H1 (cell line): Measurements from ENCODE around the gene FAM120A.

Experiments
- CHD1 ChIP-seq: IDR thresholded peaks from 2 replicates; pipeline ENCODE4 v1.6.1; 2012; ENCODE audit warnings: low read depth, low read length, improper control_type of control experiment
- CTCF ChIP-seq, 3 experiments: IDR thresholded peaks; 1 replicate in 2 of 3; 2 replicates in 1 of 3; pipeline versions ENCODE4 v1.5.1 to v1.6.1; 2011; ENCODE audit warnings: low read length in 3 of 3, mild to moderate bottlenecking in 3 of 3, inconsistent platforms in 2 of 3, low read depth in 1 of 3, moderate library complexity in 1 of 3; ENCODE audit not compliant: insufficient read depth in 1 of 3; ENCODE audit errors: control extremely low read depth in 1 of 3
- HDAC2 ChIP-seq, 2 experiments: fragments of 300-600 bp in 1 of 2; sonication (generic) in 1 of 2; IDR thresholded peaks; 2 replicates each; pipeline ENCODE4 v1.6.1; 2011 to 2012; ENCODE audit warnings: low read depth in 2 of 2, low read length in 2 of 2, mild to moderate bottlenecking in 2 of 2, moderate library complexity in 2 of 2, borderline replicate concordance in 1 of 2, inconsistent platforms in 1 of 2
- KDM1A ChIP-seq: fragments of 200-600, 300-600 bp; sonication (generic); IDR thresholded peaks from 2 replicates; pipeline ENCODE4 v1.7.1; 2016; ENCODE audit warnings: mild to moderate bottlenecking, low read length, borderline replicate concordance
- POLR2AphosphoS5 ChIP-seq: IDR thresholded peaks from 2 replicates; pipeline ENCODE4 v1.6.1; 2011; ENCODE audit warnings: low read depth, low read length
- RAD21 ChIP-seq, 2 experiments: IDR thresholded peaks in 1 of 2; conservative IDR thresholded peaks in 1 of 2; 2 replicates each; pipeline ENCODE4 v1.6.1; 2011; ENCODE audit warnings: low read depth in 2 of 2, low read length in 2 of 2, improper control_type of control experiment in 1 of 2, inconsistent platforms in 1 of 2, mild to moderate bottlenecking in 1 of 2, moderate library complexity in 1 of 2
- TAF1 ChIP-seq: IDR thresholded peaks from 2 replicates; pipeline ENCODE4 v1.6.1; 2011; ENCODE audit warnings: mild to moderate bottlenecking, low read depth, low read length
- TCF12 ChIP-seq: IDR thresholded peaks from 2 replicates; pipeline ENCODE4 v1.6.1; 2011; ENCODE audit warnings: low read depth, mild to moderate bottlenecking, low read length
- YY1 ChIP-seq: IDR thresholded peaks from 2 replicates; pipeline ENCODE4 v1.6.1; 2011; ENCODE audit warnings: low read depth, mild to moderate bottlenecking, low read length

- TF ChIP-seq KDM1A (no peak), TAF1 (no peak), TCF12 (no peak), CTCF (IDR thresholded peaks at IDR 0.05; ENCODE audit: control extremely low read depth in 1 of 3, insufficient read depth in 1 of 3, low read depth in 1 of 3, low read length in 3 of 3) (no peak), RAD21 (IDR thresholded peaks at IDR 0.05 in 1 of 2, conservative IDR thresholded peaks at IDR 0.05 in 1 of 2; ENCODE audit: low read depth in 2 of 2, low read length in 2 of 2) (no peak), HDAC2 (IDR thresholded peaks at IDR 0.05; ENCODE audit: borderline replicate concordance in 1 of 2, low read depth in 2 of 2, low read length in 2 of 2) (no peak), POLR2AphosphoS5 (no peak), CHD1 (no peak), YY1 (no peak)
Measured at GRCh38 chr9:93475856-93476255, 24.4 kb downstream of the FAM120A start.
